ENCODE data around the gene ZFP3.
"Not testable (repeated sequence)": the region's sequence is repeated elsewhere in the genome, so short reads cannot be mapped to it uniquely, and the experiment has no call there.

ZFP3 gene

GRCh38 chr17:5139458-5139732 is 61.1 kb downstream of the ZFP3 start:
- no peak for DNase-seq

DNA sequence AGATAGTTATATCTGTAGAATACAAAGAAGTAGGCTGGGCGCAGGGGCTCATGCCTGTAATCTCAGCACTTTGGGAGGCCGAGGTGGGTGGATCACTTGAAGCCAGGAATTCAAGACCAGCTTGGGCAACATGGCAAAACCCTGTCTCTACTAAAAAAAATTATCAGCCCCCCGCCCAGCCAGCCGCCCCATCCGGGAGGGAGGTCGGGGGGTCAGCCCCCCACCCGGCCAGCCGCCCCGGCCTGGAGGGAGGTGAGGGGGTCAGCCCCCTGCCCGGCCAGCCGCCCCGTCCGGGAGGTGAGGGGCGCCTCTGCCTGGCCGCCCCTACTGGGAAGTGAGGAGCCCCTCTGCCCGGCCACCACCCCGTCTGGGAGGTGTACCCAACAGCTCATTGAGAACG is 64.6 kb downstream of the ZFP3 start:
- not testable (repeated sequence) for DNase-seq
